Gastroesophageal sphincter (tissue), 3 donors: Measurements from ENCODE around the gene NUF2.

Experiments used
- EP300 ChIP-seq: sonication (generic); formaldehyde crosslinking; IDR thresholded peaks from one replicate; pipeline ENCODE4 v1.6.1; 2017; ENCODE audit warnings: antibody characterized with exemption, mild to moderate bottlenecking
- POLR2A ChIP-seq, 2 donors: fragments of 450-650 bp; IDR thresholded peaks; one replicate each; pipeline ENCODE4 v1.6.1; 2017; ENCODE audit warnings: antibody characterized with exemption in 2 of 2, mild to moderate bottlenecking in 2 of 2, moderate library complexity in 1 of 2
- POLR2AphosphoS5 ChIP-seq: sonication (generic); formaldehyde crosslinking; IDR thresholded peaks from one replicate; pipeline ENCODE4 v1.6.1; 2017; ENCODE audit warnings: antibody characterized with exemption
- TF ChIP-seq, protein P1 (sequence below), 4 experiments: fragments of 200-600 bp in 2 of 4; fragments of 450-650 bp in 2 of 4; sonication (generic) in 1 of 4; IDR thresholded peaks; one replicate each; pipeline ENCODE4 v1.5.1; 2017 to 2019; ENCODE audit warnings: antibody characterized with exemption in 4 of 4, mild to moderate bottlenecking in 2 of 4, moderate library complexity in 2 of 4

DNA sequence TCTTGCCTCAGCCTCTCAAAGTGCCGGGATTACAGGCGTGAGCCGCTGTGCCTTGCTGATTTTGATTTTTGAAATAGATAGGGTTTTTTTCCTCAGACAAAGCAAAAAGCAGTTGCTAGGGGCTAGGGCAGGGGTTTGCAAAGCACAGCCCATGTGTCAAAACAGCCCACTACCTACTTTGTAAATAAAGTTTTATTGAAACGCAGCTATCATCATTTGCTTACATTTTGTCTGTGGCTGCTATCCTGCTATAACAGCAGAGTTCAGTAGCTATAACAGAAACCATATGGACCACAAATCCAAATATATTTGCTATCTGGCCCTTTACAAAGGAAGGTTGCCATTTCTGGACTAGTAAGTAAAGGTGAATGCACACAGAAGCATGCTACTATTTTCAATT, 44.8 kb downstream of the NUF2 start:
- TF ChIP-seq POLR2A (IDR thresholded peaks at IDR 0.05) (no peak), EP300 (no peak), POLR2AphosphoS5 (no peak)
- TF ChIP-seq, protein P1, sequence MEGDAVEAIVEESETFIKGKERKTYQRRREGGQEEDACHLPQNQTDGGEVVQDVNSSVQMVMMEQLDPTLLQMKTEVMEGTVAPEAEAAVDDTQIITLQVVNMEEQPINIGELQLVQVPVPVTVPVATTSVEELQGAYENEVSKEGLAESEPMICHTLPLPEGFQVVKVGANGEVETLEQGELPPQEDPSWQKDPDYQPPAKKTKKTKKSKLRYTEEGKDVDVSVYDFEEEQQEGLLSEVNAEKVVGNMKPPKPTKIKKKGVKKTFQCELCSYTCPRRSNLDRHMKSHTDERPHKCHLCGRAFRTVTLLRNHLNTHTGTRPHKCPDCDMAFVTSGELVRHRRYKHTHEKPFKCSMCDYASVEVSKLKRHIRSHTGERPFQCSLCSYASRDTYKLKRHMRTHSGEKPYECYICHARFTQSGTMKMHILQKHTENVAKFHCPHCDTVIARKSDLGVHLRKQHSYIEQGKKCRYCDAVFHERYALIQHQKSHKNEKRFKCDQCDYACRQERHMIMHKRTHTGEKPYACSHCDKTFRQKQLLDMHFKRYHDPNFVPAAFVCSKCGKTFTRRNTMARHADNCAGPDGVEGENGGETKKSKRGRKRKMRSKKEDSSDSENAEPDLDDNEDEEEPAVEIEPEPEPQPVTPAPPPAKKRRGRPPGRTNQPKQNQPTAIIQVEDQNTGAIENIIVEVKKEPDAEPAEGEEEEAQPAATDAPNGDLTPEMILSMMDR (IDR thresholded peaks at IDR 0.05): no peak
